Adrenal gland (tissue), 12 donors: Measurements from ENCODE around the gene IFT81. TPM values are rescaled to one million over a fixed set of nuclear protein-coding genes. Genes with fewer than 3 reads are reported as not detected.

ENCODE experiments used
- DNase-seq, 7 donors: peaks; one replicate each; pipeline ENCODE4 v3.0.0-alpha.2; 2019 to 2020
- H3K27ac ChIP-seq, 5 donors: fragments of 200-600 bp; sonication (generic) in 4 of 5; 1 replicate in 3 of 5; 2 replicates in 2 of 5; pipeline versions ENCODE4 v1.5.1 to v1.8.0; 2016 to 2020; ENCODE audit warnings: mild to moderate bottlenecking in 1 of 5
- H3K27me3 ChIP-seq: fragments of 200-600 bp; 2 replicates; pipeline ENCODE4 v1.8.0; 2021
- H3K36me3 ChIP-seq, 2 donors: fragments of 200-600 bp; replicated peaks in 1 of 2; 1 replicate in 1 of 2; 2 replicates in 1 of 2; pipeline versions ENCODE4 v1.5.1 to v1.8.0; 2018 to 2022
- H3K4me1 ChIP-seq, 2 donors: fragments of 200-600 bp; replicated peaks in 1 of 2; 1 replicate in 1 of 2; 2 replicates in 1 of 2; pipeline versions ENCODE4 v1.5.1 to v1.8.0; 2018 to 2021
- H3K4me3 ChIP-seq, 4 donors: fragments of 200-600 bp; sonication (generic) in 3 of 4; one replicate each; pipeline ENCODE4 v1.5.1; 2016 to 2018
- H3K9me3 ChIP-seq, 3 donors: fragments of 200-600 bp; sonication (generic) in 1 of 3; replicated peaks in 1 of 3; 1 replicate in 2 of 3; 2 replicates in 1 of 3; pipeline versions ENCODE4 v1.5.1 to v1.8.0; 2016 to 2021
- CTCF ChIP-seq, 6 experiments: fragments of 450-650 bp in 4 of 6; fragments of 200-600 bp in 2 of 6; sonication (generic) in 1 of 6; IDR thresholded peaks; 1 replicate in 5 of 6; 2 replicates in 1 of 6; pipeline versions ENCODE4 v1.5.1 to v1.8.0; 2016 to 2021; ENCODE audit warnings: antibody characterized with exemption in 6 of 6, mild to moderate bottlenecking in 2 of 6, moderate library complexity in 1 of 6
- POLR2A ChIP-seq, 2 donors: fragments of 450-650 bp; IDR thresholded peaks; one replicate each; pipeline ENCODE4 v1.6.1; 2017; ENCODE audit warnings: antibody characterized with exemption in 2 of 2, mild to moderate bottlenecking in 2 of 2, moderate library complexity in 1 of 2
- WGBS, 4 donors: extraction: QIAGEN DNeasy Blood & Tissue Kit in 2 of 4; methylation state at CpG; one replicate each; pipeline versions ENCODE4 v1.1.5 to v1.1.7; 2013 to 2017; 5-methylcytosine and 5-hydroxymethylcytosine counted together
- intact Hi-C, 2 donors: fragments of 100-400 bp; cut with DNase I; formaldehyde crosslinking; loops; one replicate each; pipeline versions ENCODE4 v1.14.1 to v1.15.0; 2022 to 2023
- polyA plus RNA-seq, 3 donors: library from polyadenylated mRNA; stranded (reverse); fragments of 200-250 nt in 2 of 3; fragments of 350-450 nt in 1 of 3; fragmentation: Illumina TruSeq in 1 of 3; extraction: RNeasy Lipid Tissue Mini Kit (QIAGEN cat#74804) in 1 of 3; gene quantifications; one replicate each; pipeline ENCODE4 v1.2.3, GENCODE V29; 2013 to 2014
- total RNA-seq, 9 donors: library from RNA; depleted of rRNA in 4 of 9; stranded (reverse); fragments of >200 nt in 4 of 9; fragments of 120-200 nt in 1 of 9; fragmentation: NEBNext Ultra II Directional in 1 of 9; extraction: Animal tissue kit (Norgen Biotek cat#: 25700) in 1 of 9; gene quantifications; one replicate each; pipeline versions ENCODE4 v1.1.0 to v1.2.4, GENCODE V29; 2013 to 2023
- donor health status: healthy with polysubstance abuse.
- donor health status: Bipolar disorder and iron deficiency.
- donor health status: DM: yes; HTN: yes; CAD: no.
- donor health status: DM: no; HTN: no; CAD: no.
- donor health status: DM: no; HTN: no; CAD: no.
- donor health status: DM: yes; HTN: yes; CAD: no.

The IFT81 gene
- total and polyA plus RNA-seq, 12 donors, result 4.0 to 19.2 (median 10.5) TPM

GRCh38 chr12:110134691-110135411 lies 10.7 kb downstream of the IFT81 start:
- Histone ChIP-seq H3K27me3 (no peaks in the 10 kb centered on the region), H3K36me3 (peaks cover 0 to 25% of the 10 kb centered on the region in 2 donors), H3K4me3 (no peak overlapping the region), H3K4me1 (peaks cover 10 to 12% of the 10 kb centered on the region in 2 donors), H3K27ac (peak overlapping the region in 3 of 5 donors; percentile 5 to 63 (median 36)), H3K9me3 (no peaks in the 10 kb centered on the region)
- peak in 1 of 7 donors; percentile 38 for DNase-seq
- no peak for TF ChIP-seq CTCF (IDR thresholded peaks at IDR 0.05)
- TF ChIP-seq POLR2A (IDR thresholded peaks at IDR 0.05), result peak in 1 of 2 donors; percentile 12
- 26 to 39% (median 31%) methylated on average over 2 of the region's 2 CpGs for WGBS, 4 donors
- intact Hi-C loops, result no loop called here

DNA sequence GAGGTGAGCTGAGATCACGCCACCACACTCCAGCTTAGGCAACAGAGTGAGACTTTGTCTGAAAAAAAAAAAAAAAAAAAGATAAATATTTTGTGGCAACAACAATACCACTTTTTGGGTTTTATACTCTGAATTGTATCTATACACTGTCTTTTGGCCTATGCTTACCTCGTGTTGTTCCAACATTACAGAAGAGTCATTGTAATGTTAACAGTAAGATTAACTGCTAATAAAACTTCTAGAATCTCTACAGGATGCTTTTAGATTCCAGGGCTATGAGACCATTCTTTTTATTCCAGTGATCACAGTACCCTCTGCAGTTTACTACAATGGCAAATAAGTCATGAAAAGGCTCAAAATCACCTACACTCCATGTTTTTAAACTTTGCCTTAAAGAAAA lies 11.6 kb downstream of the IFT81 start:
- DNase-seq, result no peak
- intact Hi-C loops, result no loop called here
- WGBS, 4 donors, result 84 to 92% (median 86%) methylated on average over 2 of the region's 2 CpGs
- H3K9me3 ChIP-seq, result no peaks in the 10 kb centered on the region
- H3K4me1 ChIP-seq, result peaks cover 10 to 12% of the 10 kb centered on the region in 2 donors
- peak overlapping the region in 3 of 5 donors; percentile 32 to 63 (median 36) for H3K27ac ChIP-seq
- H3K27me3 ChIP-seq, result no peaks in the 10 kb centered on the region
- H3K36me3 ChIP-seq, result peaks cover 0 to 25% of the 10 kb centered on the region in 2 donors
- no peak overlapping the region for H3K4me3 ChIP-seq
- TF ChIP-seq CTCF (IDR thresholded peaks at IDR 0.05) (no peak), POLR2A (IDR thresholded peaks at IDR 0.05) (no peak)

DNA sequence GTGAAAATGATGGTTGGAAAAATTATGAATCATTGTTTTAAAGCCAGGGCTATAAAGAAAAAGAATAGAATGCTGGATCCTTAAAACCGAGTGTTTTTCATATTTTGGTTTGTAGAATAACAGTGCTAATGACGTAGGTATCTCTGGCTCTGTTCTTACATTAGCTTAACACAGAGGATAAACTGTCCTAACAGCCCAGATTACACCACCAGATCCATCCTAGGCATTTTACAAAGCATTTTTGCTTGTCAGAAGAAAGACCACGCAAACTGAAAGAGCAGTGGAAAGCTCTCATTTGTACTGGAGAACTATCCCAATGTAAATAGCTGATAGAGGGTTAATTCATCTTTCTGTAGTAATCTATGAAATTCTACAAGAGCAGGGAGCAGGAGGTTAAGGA lies 13.6 kb downstream of the IFT81 start:
- Histone ChIP-seq H3K4me1 (peaks cover 10 to 12% of the 10 kb centered on the region in 2 donors), H3K36me3 (peaks cover 0 to 20% of the 10 kb centered on the region in 2 donors), H3K4me3 (no peak overlapping the region), H3K27ac (no peak overlapping the region), H3K9me3 (no peaks in the 10 kb centered on the region), H3K27me3 (no peaks in the 10 kb centered on the region)
- WGBS, 4 donors, result 83 to 90% (median 86%) methylated on average over 3 of the region's 3 CpGs
- DNase-seq, result no peak
- TF ChIP-seq CTCF (IDR thresholded peaks at IDR 0.05) (no peak), POLR2A (IDR thresholded peaks at IDR 0.05) (no peak)
- intact Hi-C loops, result no loop called here

- TF ChIP-seq POLR2A (IDR thresholded peaks at IDR 0.05) (no peak), CTCF (IDR thresholded peaks at IDR 0.05) (no peak)
- H3K36me3 ChIP-seq, result peaks cover 0 to 10% of the 10 kb centered on the region in 2 donors
Observed at GRCh38 chr12:110141389-110141788, 17.2 kb downstream of the IFT81 start.

More at GRCh38 chr12:110141389-110141788, 17.2 kb downstream of the IFT81 start:
- Histone ChIP-seq H3K4me3 (no peak overlapping the region), H3K9me3 (no peaks in the 10 kb centered on the region), H3K4me1 (no peaks in the 10 kb centered on the region), H3K27ac (peak overlapping the region in 1 of 5 donors; percentile 23), H3K27me3 (no peaks in the 10 kb centered on the region)
- WGBS, 4 donors, result 51 to 72% (median 66%) methylated on average over 6 of the region's 6 CpGs
- peak in 4 of 7 donors; percentile 25 to 72 (median 36) for DNase-seq
- intact Hi-C loops, result no loop called here
